NOMO-1 treated with dmso at 0.1 percent for 144 hours (cell line): ENCODE data around the gene ATP5F1D.

Experiments
- DNase-seq: peaks from one replicate; lab custom pipeline; 2025; ENCODE audit not compliant: unreplicated experiment; lab: John Stamatoyannopoulos, UW

ATP5F1D gene

GRCh38 chr19:1291761-1292418 lies 50.3 kb downstream of the ATP5F1D start:
- no peak for DNase-seq

GRCh38 chr19:1292419-1293151 lies 51.0 kb downstream of the ATP5F1D start:
- no peak for DNase-seq

- DNase-seq: no peak
These were observed 52.4 kb downstream of the ATP5F1D start for GRCh38 chr19:1293782-1294604.
